Panc1 (cell line): ENCODE results near the gene UNC80. TPM values are rescaled to one million over a fixed set of nuclear protein-coding genes. Genes with fewer than 3 reads are reported as not detected.

Experiments
- ATAC-seq: fragments of 200-7000 bp; cut with Tn5 transposase; 2 replicates; pipeline ENCODE4 v1.9.1; 2020; ENCODE audit warnings: mild to moderate bottlenecking, moderate library complexity
- BruUV-seq: library from RNA; stranded (reverse); fragments of 400-500 nt; replicated peaks from 2 replicates; lab custom pipeline; 2021; lab: Mats Ljungman, UMichigan
- CTCF ChIA-PET: fragments of 300-600 bp; sonication (Branson Sonifier 250); formaldehyde crosslinking; loops from one replicate; lab custom pipeline; 2022; ENCODE audit warnings: antibody characterized with exemption; lab: Charles Lee
- POLR2A ChIA-PET: fragments of 300-600 bp; sonication (Branson Sonifier 250); formaldehyde crosslinking; loops from one replicate; lab custom pipeline; 2022; ENCODE audit warnings: antibody characterized with exemption; lab: Charles Lee
- DNase-seq: peaks from one replicate; pipeline ENCODE4 v3.0.0-alpha.2; 2010; ENCODE audit warnings: low read depth, low spot score
- H3K27ac ChIP-seq: 2 replicates; pipeline ENCODE4 v1.5.1; 2011; ENCODE audit warnings: mild to moderate bottlenecking, low read length, inconsistent platforms
- H3K27me3 ChIP-seq: fragments of 200-500 bp; sonication (Bioruptor generic); 2 replicates; pipeline ENCODE4 v1.6.0; 2014; ENCODE audit warnings: low read length, inconsistent platforms; ENCODE audit not compliant: control insufficient read depth, insufficient read depth
- H3K36me3 ChIP-seq: fragments of 200-500 bp; sonication (Bioruptor generic); 2 replicates; pipeline ENCODE4 v1.5.1; 2014; ENCODE audit warnings: inconsistent platforms, mild to moderate bottlenecking, low read length, moderate library complexity; ENCODE audit not compliant: control insufficient read depth, insufficient read depth
- H3K4me1 ChIP-seq: 2 replicates; pipeline ENCODE4 v1.5.1; 2011; ENCODE audit warnings: inconsistent platforms, mild to moderate bottlenecking, low read length, moderate library complexity; ENCODE audit not compliant: control insufficient read depth, insufficient read depth
- H3K4me3 ChIP-seq, 2 experiments: 2 replicates each; pipeline ENCODE4 v1.5.1; 2011 to 2012; ENCODE audit warnings: low read depth in 2 of 2, low read length in 2 of 2, mild to moderate bottlenecking in 2 of 2, inconsistent platforms in 1 of 2, moderate library complexity in 1 of 2
- H3K9me3 ChIP-seq: fragments of 200-500 bp; sonication (Bioruptor generic); 2 replicates; pipeline ENCODE4 v1.5.1; 2014; ENCODE audit warnings: low read depth, mild to moderate bottlenecking, inconsistent platforms, low read length, moderate library complexity; ENCODE audit not compliant: control insufficient read depth, insufficient read depth
- POLR2AphosphoS5 ChIP-seq: IDR thresholded peaks from 2 replicates; pipeline ENCODE4 v1.6.1; 2012; ENCODE audit warnings: mild to moderate bottlenecking, low read depth, low read length, moderate library complexity
- SIN3A ChIP-seq: IDR thresholded peaks from 2 replicates; pipeline ENCODE4 v1.6.1; 2012; ENCODE audit warnings: low read depth, mild to moderate bottlenecking, low read length, moderate library complexity, borderline replicate concordance; ENCODE audit not compliant: insufficient read depth
- TCF7L2 ChIP-seq: IDR thresholded peaks from 2 replicates; pipeline ENCODE4 v1.6.1; 2011; ENCODE audit warnings: mild to moderate bottlenecking, low read depth, low read length, inconsistent platforms
- in situ Hi-C: cut with HindIII; loops from 2 replicates; pipeline ENCODE4 v1.10.0; 2016; ENCODE audit warnings: low sequenced_read_pairs, low pct_unique_long_range_greater_than_20kb
- intact Hi-C: fragments of 100-400 bp; cut with micrococcal nuclease; formaldehyde crosslinking; loops from one replicate; pipeline ENCODE4 v1.10.0; 2022; ENCODE audit not compliant: unreplicated experiment
- total RNA-seq: library from RNA; stranded (reverse); gene quantifications from one replicate; pipeline ENCODE4 v1.2.1, GENCODE V29; 2021; ENCODE audit not compliant: unreplicated experiment
- TF ChIP-seq, protein P1 (sequence below), 2 experiments: IDR thresholded peaks; 2 replicates each; pipeline ENCODE4 v1.6.1; 2011 to 2012; ENCODE audit warnings: low read depth in 2 of 2, control low read depth in 1 of 2, low read length in 1 of 2, mild to moderate bottlenecking in 1 of 2, moderate library complexity in 1 of 2; ENCODE audit not compliant: insufficient read depth in 1 of 2
- TF ChIP-seq, protein P2 (sequence below): fragments of 450-650 bp; IDR thresholded peaks from 2 replicates; pipeline ENCODE4 v1.5.1; 2017; ENCODE audit warnings: mild to moderate bottlenecking

UNC80 gene
- total RNA-seq, 1 experiment from 2014 or later, result 0.08 TPM

DNA sequence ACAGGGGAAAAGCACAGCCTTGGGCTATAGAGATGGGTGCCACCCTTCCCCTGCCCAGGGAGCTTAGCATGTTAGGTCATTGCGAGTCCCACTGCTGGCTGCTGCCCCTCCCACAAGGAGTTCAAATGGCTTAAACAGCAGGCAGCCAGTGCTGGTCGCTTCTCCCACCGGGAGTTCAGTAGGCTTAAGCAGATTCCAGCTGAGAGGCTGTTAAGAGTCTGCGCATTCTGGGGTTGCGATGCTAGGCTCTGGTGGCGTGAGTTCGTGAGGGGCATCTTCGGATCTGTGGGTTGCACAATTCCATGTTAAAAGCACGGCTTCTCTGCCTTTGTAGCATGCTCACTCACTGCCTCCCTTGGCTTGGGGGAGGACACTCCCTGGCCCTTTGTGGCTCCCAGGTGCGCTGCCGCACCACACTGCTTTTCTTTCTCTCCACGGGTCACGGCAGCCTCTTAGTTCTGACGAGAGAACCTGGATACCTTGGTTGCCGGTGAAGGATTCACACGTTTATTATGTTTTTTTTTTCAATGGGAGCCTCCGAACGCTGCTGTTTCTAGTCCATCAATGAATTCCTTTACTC lies 93.2 kb downstream of the UNC80 start:
- BruUV-seq, result no TSS peak

DNA sequence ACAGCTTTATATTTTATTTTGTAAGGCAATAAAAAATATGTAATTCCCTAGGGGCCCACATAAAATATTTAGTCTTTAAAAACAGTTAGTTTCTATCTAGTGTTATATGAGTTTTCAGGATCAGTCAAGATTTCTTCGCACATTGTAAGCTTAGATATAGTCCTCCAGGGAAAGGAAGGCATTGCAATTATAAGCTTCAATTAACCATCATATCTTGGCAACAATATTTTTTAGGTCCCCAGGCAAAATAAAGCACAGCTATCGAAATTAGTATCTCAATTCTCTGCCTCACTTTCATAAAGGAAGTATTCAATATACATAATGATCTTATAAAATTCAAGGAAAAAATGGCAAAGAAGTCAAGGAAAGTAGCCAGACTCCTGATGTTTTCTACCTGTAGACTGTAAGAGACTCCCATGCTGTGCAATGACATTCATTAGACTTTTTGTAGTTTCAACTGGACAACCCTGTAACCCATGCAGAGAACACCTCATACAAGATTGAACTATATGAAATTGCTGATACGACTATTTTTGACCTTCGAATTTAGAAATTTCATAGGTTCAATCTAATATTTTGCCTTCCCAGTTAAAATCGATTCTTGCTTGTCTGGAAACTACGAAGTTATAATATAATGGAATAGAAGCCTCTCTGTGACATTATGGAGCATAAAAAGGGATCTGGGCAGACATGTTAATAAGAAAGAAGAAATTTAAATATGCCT lies 96.8 kb downstream of the UNC80 start:
- CTCF ChIA-PET, result no interaction called here
- no peaks in the 10 kb centered on the region for H3K36me3 ChIP-seq
- no peaks in the 10 kb centered on the region for H3K27me3 ChIP-seq
- DNase-seq (no peak), ATAC-seq (no peak)
- H3K9me3 ChIP-seq, result no peaks in the 10 kb centered on the region
- intact Hi-C loops (no loop called here), in situ Hi-C loops (no loop called here)
- H3K27ac ChIP-seq, result no peak overlapping the region
- H3K4me1 ChIP-seq, result no peaks in the 10 kb centered on the region
- POLR2A ChIA-PET, result no interaction called here
- no TSS peak for BruUV-seq
- no peak overlapping the region for H3K4me3 ChIP-seq
- TF ChIP-seq, protein P1, sequence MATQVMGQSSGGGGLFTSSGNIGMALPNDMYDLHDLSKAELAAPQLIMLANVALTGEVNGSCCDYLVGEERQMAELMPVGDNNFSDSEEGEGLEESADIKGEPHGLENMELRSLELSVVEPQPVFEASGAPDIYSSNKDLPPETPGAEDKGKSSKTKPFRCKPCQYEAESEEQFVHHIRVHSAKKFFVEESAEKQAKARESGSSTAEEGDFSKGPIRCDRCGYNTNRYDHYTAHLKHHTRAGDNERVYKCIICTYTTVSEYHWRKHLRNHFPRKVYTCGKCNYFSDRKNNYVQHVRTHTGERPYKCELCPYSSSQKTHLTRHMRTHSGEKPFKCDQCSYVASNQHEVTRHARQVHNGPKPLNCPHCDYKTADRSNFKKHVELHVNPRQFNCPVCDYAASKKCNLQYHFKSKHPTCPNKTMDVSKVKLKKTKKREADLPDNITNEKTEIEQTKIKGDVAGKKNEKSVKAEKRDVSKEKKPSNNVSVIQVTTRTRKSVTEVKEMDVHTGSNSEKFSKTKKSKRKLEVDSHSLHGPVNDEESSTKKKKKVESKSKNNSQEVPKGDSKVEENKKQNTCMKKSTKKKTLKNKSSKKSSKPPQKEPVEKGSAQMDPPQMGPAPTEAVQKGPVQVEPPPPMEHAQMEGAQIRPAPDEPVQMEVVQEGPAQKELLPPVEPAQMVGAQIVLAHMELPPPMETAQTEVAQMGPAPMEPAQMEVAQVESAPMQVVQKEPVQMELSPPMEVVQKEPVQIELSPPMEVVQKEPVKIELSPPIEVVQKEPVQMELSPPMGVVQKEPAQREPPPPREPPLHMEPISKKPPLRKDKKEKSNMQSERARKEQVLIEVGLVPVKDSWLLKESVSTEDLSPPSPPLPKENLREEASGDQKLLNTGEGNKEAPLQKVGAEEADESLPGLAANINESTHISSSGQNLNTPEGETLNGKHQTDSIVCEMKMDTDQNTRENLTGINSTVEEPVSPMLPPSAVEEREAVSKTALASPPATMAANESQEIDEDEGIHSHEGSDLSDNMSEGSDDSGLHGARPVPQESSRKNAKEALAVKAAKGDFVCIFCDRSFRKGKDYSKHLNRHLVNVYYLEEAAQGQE (IDR thresholded peaks at IDR 0.05; ENCODE audit: insufficient read depth in 1 of 2, low read depth in 2 of 2, low read length in 1 of 2), result no peak
- TF ChIP-seq TCF7L2, result no peak
- TF ChIP-seq SIN3A, result no peak
- TF ChIP-seq, protein P2, sequence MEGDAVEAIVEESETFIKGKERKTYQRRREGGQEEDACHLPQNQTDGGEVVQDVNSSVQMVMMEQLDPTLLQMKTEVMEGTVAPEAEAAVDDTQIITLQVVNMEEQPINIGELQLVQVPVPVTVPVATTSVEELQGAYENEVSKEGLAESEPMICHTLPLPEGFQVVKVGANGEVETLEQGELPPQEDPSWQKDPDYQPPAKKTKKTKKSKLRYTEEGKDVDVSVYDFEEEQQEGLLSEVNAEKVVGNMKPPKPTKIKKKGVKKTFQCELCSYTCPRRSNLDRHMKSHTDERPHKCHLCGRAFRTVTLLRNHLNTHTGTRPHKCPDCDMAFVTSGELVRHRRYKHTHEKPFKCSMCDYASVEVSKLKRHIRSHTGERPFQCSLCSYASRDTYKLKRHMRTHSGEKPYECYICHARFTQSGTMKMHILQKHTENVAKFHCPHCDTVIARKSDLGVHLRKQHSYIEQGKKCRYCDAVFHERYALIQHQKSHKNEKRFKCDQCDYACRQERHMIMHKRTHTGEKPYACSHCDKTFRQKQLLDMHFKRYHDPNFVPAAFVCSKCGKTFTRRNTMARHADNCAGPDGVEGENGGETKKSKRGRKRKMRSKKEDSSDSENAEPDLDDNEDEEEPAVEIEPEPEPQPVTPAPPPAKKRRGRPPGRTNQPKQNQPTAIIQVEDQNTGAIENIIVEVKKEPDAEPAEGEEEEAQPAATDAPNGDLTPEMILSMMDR, result no peak
- TF ChIP-seq POLR2AphosphoS5, result no peak

More for the DNA sequence above, 93.2 kb downstream of the UNC80 start:
- DNase-seq (no peak), ATAC-seq (no peak)
- Histone ChIP-seq H3K9me3 (no peaks in the 10 kb centered on the region), H3K27ac (no peak overlapping the region), H3K36me3 (no peaks in the 10 kb centered on the region), H3K27me3 (no peaks in the 10 kb centered on the region), H3K4me3 (no peak overlapping the region), H3K4me1 (no peaks in the 10 kb centered on the region)
- intact Hi-C loops, result no loop called here
- CTCF ChIA-PET, result no interaction called here
- TF ChIP-seq, protein P2, result no peak
- TF ChIP-seq, protein P1 (IDR thresholded peaks at IDR 0.05; ENCODE audit: insufficient read depth in 1 of 2, low read depth in 2 of 2, low read length in 1 of 2), result no peak
- TF ChIP-seq SIN3A (no peak), POLR2AphosphoS5 (no peak), TCF7L2 (no peak)
- in situ Hi-C loops, result no loop called here
- POLR2A ChIA-PET, result no interaction called here
